SK-N-DZ (cell line): ENCODE measurements around the gene PPP1R27.
"Not testable (repeated sequence)": the region's sequence is repeated elsewhere in the genome, so short reads cannot be mapped to it uniquely, and the experiment has no call there.

Experiments
- DNase-seq: peaks from one replicate; pipeline ENCODE4 v3.0.0-alpha.2; 2015; ENCODE audit warnings: low spot score

Gene PPP1R27

GRCh38 chr17:81842378-81842724 is 7.5 kb upstream of the PPP1R27 start:
- no peak for DNase-seq

- no peak for DNase-seq
Observed at GRCh38 chr17:81841866-81842265, 7.0 kb upstream of the PPP1R27 start.

GRCh38 chr17:81840826-81841778 is 6.3 kb upstream of the PPP1R27 start:
- DNase-seq, result no peak

- not testable (repeated sequence) for DNase-seq
Observed at GRCh38 chr17:81840059-81840458, 5.2 kb upstream of the PPP1R27 start.

GRCh38 chr17:81839301-81839700 is 4.5 kb upstream of the PPP1R27 start:
- DNase-seq, result no peak

- no peak for DNase-seq
Observed at GRCh38 chr17:81838753-81839255, 4.0 kb upstream of the PPP1R27 start.

- DNase-seq, result no peak
Observed at GRCh38 chr17:81837641-81838040, 2.8 kb upstream of the PPP1R27 start.

GRCh38 chr17:81833921-81834830 is 674 bp downstream of the PPP1R27 start:
- no peak for DNase-seq

- DNase-seq, result peak; percentile 94
Observed at GRCh38 chr17:81833160-81833920, 1.5 kb downstream of the PPP1R27 start, which contains the start of gene MCRIP1. TSS of gene MCRIP1 (minus strand) at chr17:81833291. CDS start at chr17:81824506, 8,785 bp downstream.

GRCh38 chr17:81832608-81833159 is 2.2 kb downstream of the PPP1R27 start:
- DNase-seq, result no peak

- no peak for DNase-seq
Observed at GRCh38 chr17:81831957-81832607, 2.8 kb downstream of the PPP1R27 start.

- DNase-seq, result no peak
Observed at GRCh38 chr17:81831563-81831956, 3.3 kb downstream of the PPP1R27 start.

- no peak for DNase-seq
Observed at GRCh38 chr17:81829858-81830257, 5.0 kb downstream of the PPP1R27 start.

GRCh38 chr17:81828656-81829055 is 6.2 kb downstream of the PPP1R27 start:
- no peak for DNase-seq

- no peak for DNase-seq
Observed at GRCh38 chr17:81825841-81826466, 8.9 kb downstream of the PPP1R27 start.

- DNase-seq, result no peak
Observed at GRCh38 chr17:81824595-81824994, 10.3 kb downstream of the PPP1R27 start.

- no peak for DNase-seq
Observed at GRCh38 chr17:81823820-81824550, 10.9 kb downstream of the PPP1R27 start.

GRCh38 chr17:81822996-81823819 is 11.6 kb downstream of the PPP1R27 start:
- no peak for DNase-seq

- no peak for DNase-seq
Observed at GRCh38 chr17:81822312-81822637, 12.6 kb downstream of the PPP1R27 start.
